Measurements from ENCODE around the gene B4GALT4.

GRCh38 chr3:119279584-119280243 lies 39.0 kb upstream of the B4GALT4 start:
- TF ChIP-seq CTCF (IDR thresholded peaks at IDR 0.05) (no peak), POLR2A (IDR thresholded peaks at IDR 0.05) (no peak), EP300 (IDR thresholded peaks at IDR 0.05) (no peak)

Data from tibial nerve (tissue), 4 donors.